SH-SY5Y (cell line): ENCODE data around the gene EMC9.

Experiments
- GATA2 ChIP-seq: IDR thresholded peaks from 2 replicates; pipeline ENCODE4 v1.6.1; 2011; ENCODE audit warnings: mild to moderate bottlenecking, low read depth, low read length
- GATA3 ChIP-seq: IDR thresholded peaks from 2 replicates; pipeline ENCODE4 v1.6.1; 2011; ENCODE audit warnings: low read depth, mild to moderate bottlenecking, low read length, moderate library complexity

DNA sequence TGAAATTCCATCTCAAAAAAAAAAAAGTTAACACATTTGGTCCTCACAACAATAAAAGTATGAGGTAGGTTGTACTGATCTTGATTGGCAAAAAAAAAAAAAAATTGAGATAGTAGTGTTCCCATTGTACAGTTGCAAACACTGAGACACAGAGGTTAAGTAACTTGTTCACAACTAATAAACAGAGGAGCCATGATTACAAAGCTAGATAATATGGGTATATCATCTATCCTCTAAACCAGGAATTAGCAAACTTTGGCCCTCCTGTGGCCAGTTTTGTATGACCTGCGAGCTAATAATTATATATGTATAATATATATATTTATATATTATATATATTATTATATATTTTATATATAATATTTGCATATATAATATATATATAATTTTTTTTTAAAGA, 7.7 kb downstream of the EMC9 start:
- TF ChIP-seq GATA2 (no peak), GATA3 (no peak)
